HepG2 (cell line): ENCODE measurements around the gene LANCL1.
"Not testable (repeated sequence)": the region's sequence is repeated elsewhere in the genome, so short reads cannot be mapped to it uniquely, and the experiment has no call there.

Source experiments
- FOXO4 ChIP-seq: sonication (generic); formaldehyde crosslinking; conservative IDR thresholded peaks from 2 replicates; pipeline ENCODE4 v1.8.1; 2023; ENCODE audit warnings: missing genetic modification reagents
- USF2 ChIP-seq, 2 experiments: sonication (generic) in 1 of 2; formaldehyde crosslinking in 1 of 2; IDR thresholded peaks; 2 replicates each; pipeline versions ENCODE4 v1.5.1 to v1.6.1; 2011 to 2020; ENCODE audit warnings: borderline replicate concordance in 1 of 2, low read depth in 1 of 2, low read length in 1 of 2, mild to moderate bottlenecking in 1 of 2, missing genetic modification reagents in 1 of 2, moderate library complexity in 1 of 2
- ZNF121 ChIP-seq: sonication (generic); formaldehyde crosslinking; IDR thresholded peaks from 2 replicates; pipeline ENCODE4 v1.5.0; 2020; ENCODE audit warnings: mild to moderate bottlenecking, missing genetic modification reagents
- ZNF18 ChIP-seq: sonication (generic); formaldehyde crosslinking; IDR thresholded peaks from 2 replicates; pipeline ENCODE4 v1.8.0; 2022; ENCODE audit warnings: mild to moderate bottlenecking, missing genetic modification reagents; ENCODE audit not compliant: insufficient replicate concordance

GRCh38 chr2:210427309-210427708 lies 49.2 kb downstream of the LANCL1 start:
- TF ChIP-seq ZNF121 (CRISPR knock-in tag); USF2 (IDR thresholded peaks at IDR 0.05; ENCODE audit: low read depth, low read length); USF2 (CRISPR knock-in tag; IDR thresholded peaks at IDR 0.05; ENCODE audit: borderline replicate concordance); FOXO4 (CRISPR knock-in tag); ZNF18 (CRISPR knock-in tag): not testable (repeated sequence)
